ENCODE measurements around the gene HOXC9. TPM values are rescaled to one million over a fixed set of nuclear protein-coding genes. Genes with fewer than 3 reads are reported as not detected.

Gene HOXC9
- total RNA-seq, 2 experiments from 2014 or later, result not detected

DNA sequence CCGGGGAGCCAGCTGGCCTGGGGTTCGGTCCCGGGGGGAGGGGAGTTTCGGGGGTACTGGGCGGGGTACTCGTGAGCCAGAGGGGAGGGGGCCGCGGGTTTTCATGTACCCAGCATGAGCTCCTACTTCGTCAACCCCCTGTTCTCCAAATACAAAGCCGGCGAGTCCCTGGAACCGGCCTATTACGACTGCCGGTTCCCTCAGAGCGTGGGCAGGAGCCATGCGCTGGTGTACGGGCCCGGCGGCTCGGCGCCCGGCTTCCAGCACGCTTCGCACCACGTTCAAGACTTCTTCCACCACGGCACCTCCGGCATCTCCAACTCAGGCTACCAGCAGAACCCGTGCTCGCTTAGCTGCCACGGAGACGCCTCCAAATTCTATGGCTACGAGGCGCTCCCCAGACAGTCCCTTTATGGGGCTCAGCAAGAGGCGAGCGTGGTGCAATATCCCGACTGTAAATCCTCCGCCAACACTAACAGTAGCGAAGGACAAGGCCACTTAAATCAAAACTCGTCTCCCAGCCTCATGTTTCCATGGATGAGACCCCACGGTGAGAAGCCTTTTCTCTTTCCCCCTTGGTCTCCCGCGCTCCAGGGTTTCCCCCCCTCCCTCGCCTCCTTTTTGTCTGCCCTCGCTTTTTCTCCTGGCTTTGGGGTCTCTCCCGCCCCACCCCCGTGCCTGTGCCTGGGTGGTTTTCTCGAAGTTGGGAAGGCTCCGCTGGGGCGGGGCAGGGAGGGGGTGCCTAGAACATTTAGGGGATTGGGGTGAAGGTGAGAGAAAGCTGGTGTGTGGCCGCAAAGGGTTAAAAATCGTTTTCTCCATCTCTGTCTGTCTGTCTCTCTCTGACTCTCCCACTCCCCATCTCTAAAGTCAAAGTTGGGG is 9.5 kb downstream of the HOXC9 start:
- H3K27me3 Mint-ChIP-seq (ENCODE audit: low read depth), result peaks cover 86% of the 10 kb centered on the region

DNA sequence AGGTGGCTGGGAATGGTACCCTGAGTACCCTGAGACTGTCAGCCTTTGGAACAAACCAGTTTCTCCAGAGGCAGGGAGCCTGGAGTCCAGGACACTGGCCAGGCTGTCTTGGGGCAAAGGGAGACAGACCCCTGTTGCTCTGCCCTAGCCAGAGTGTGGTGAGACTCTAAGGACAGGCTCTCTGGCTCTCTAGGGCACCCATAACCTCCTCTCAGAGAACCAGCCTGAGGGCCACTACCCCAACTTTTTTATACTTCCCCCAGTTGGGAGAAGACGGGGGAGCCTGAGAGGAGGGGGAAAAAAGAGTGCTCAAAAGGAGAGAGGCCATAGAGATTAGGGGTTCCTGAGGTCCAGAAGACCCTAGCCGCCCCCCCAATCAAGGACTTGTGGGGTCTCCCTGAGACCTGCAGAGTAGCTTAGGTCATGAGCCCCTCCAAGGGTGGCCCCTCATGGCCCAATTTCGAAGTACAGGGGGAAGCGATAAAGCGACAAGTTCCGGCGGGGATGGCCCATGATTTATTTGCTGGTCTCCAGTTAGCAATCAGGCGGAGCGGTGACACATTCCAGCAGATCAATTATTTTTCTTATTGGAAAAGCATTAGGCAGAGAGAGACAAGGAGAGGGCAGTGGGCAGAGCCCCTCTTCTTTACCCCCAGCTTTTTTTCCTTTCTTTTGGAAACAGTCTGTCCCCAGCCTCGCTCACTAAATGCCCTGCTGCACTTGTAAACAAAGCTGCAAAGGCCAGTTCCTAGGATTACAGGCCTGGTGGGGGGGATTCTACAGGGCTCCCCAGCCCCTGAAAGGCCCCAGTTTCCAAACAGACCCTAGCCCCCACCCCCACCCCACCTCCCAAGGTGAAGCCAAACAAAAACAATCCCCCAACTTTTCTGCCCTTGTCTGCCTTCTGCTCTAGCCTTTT is 10.4 kb downstream of the HOXC9 start:
- Mint-ChIP-seq H3K9me3 (no peaks in the 10 kb centered on the region), H3K36me3 (ENCODE audit: low read depth) (no peaks in the 10 kb centered on the region), H3K4me1 (ENCODE audit: low read depth) (peaks cover 32% of the 10 kb centered on the region), H3K27me3 (ENCODE audit: low read depth) (peaks cover 87% of the 10 kb centered on the region), H3K4me3 (no peak overlapping the region), H3K27ac (no peak overlapping the region)
- CTCF ChIA-PET, result interaction anchor here (1.0 to 6.5 kb wide), 4 partner anchors 22 to 196 kb away, joined by 3 to 72 read pairs (median 23); partner anchors contain the start of genes HOXC5 and SMUG1
- intact Hi-C loops (cut with micrococcal nuclease), result no loop called here
- DNase-seq, result no peak

More for the DNA sequence above, 9.5 kb downstream of the HOXC9 start:
- Mint-ChIP-seq H3K36me3 (ENCODE audit: low read depth) (no peaks in the 10 kb centered on the region), H3K4me1 (ENCODE audit: low read depth) (peaks cover 27% of the 10 kb centered on the region), H3K27ac (no peak overlapping the region), H3K4me3 (peak overlapping the region; percentile 48), H3K9me3 (no peaks in the 10 kb centered on the region)
- CTCF ChIA-PET, result interaction anchor here (0.7 to 6.8 kb wide), 23 partner anchors 8 to 494 kb away, joined by 3 to 72 read pairs (median 4); partner anchors contain the start of genes HOXC10, HOXC5 and SMUG1
- peak; percentile 34 for DNase-seq
- intact Hi-C loops (cut with micrococcal nuclease), result loop anchor here (1.0 kb wide), 1 partner anchor 8 kb away; no protein-coding TSS in a partner anchor

DNA sequence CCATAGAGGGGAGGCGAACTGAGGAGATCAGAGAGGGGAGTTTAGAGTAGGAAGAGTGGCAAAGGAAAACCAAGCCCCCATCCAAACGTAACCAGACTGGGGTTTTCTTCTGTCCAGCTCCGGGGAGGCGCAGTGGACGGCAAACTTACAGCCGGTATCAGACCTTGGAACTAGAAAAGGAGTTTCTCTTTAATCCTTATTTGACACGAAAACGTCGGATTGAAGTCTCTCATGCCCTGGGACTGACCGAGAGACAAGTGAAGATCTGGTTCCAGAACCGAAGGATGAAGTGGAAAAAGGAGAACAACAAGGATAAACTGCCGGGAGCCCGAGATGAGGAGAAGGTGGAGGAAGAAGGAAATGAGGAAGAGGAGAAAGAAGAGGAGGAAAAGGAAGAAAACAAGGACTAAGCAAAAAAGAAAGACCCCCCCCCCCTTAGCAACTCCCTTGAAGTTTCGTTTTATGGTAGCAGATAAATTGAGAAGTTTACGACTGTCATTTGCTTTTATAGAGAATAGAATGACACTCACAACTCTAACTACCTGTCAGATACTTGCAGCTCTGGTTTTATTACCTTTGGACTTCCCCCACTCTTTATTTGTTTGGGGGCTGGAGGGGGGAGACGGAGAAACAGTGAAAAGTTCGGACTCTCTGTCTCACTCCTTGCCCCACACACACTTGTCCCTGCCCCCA is 11.2 kb downstream of the HOXC9 start:
- H3K4me3 Mint-ChIP-seq, result no peak overlapping the region
- CTCF ChIA-PET, result no interaction called here
- DNase-seq, result no peak

GRCh38 chr12:54011665-54012532 is 11.9 kb downstream of the HOXC9 start:
- H3K4me3 Mint-ChIP-seq, result no peak overlapping the region
- CTCF ChIA-PET, result interaction anchor here (1.4 kb wide), 1 partner anchor 21 kb away, joined by 4 read pairs; the partner anchor contains the start of gene HOXC5
- no peaks in the 10 kb centered on the region for H3K36me3 Mint-ChIP-seq (ENCODE audit: low read depth)
- peaks cover 83% of the 10 kb centered on the region for H3K27me3 Mint-ChIP-seq (ENCODE audit: low read depth)
- H3K27ac Mint-ChIP-seq, result no peak overlapping the region
- H3K4me1 Mint-ChIP-seq (ENCODE audit: low read depth), result peaks cover 21% of the 10 kb centered on the region
- intact Hi-C loops (cut with micrococcal nuclease), result no loop called here
- no peak for DNase-seq
- no peaks in the 10 kb centered on the region for H3K9me3 Mint-ChIP-seq

More for the DNA sequence above, 11.2 kb downstream of the HOXC9 start:
- Mint-ChIP-seq H3K27ac (no peak overlapping the region), H3K9me3 (no peaks in the 10 kb centered on the region), H3K4me1 (ENCODE audit: low read depth) (peaks cover 27% of the 10 kb centered on the region), H3K27me3 (ENCODE audit: low read depth) (peaks cover 88% of the 10 kb centered on the region), H3K36me3 (ENCODE audit: low read depth) (no peaks in the 10 kb centered on the region)
- intact Hi-C loops (cut with micrococcal nuclease), result no loop called here

GRCh38 chr12:54012631-54013409 is 12.9 kb downstream of the HOXC9 start:
- no peaks in the 10 kb centered on the region for H3K36me3 Mint-ChIP-seq (ENCODE audit: low read depth)
- DNase-seq, result no peak
- peaks cover 25% of the 10 kb centered on the region for H3K4me1 Mint-ChIP-seq (ENCODE audit: low read depth)
- CTCF ChIA-PET, result interaction anchor here (1.4 kb wide), 1 partner anchor 20 kb away, joined by 4 read pairs; the partner anchor contains the start of gene HOXC5
- H3K9me3 Mint-ChIP-seq, result no peaks in the 10 kb centered on the region
- no peak overlapping the region for H3K4me3 Mint-ChIP-seq
- H3K27ac Mint-ChIP-seq, result no peak overlapping the region
- H3K27me3 Mint-ChIP-seq (ENCODE audit: low read depth), result peaks cover 83% of the 10 kb centered on the region
- intact Hi-C loops (cut with micrococcal nuclease), result no loop called here

DNA sequence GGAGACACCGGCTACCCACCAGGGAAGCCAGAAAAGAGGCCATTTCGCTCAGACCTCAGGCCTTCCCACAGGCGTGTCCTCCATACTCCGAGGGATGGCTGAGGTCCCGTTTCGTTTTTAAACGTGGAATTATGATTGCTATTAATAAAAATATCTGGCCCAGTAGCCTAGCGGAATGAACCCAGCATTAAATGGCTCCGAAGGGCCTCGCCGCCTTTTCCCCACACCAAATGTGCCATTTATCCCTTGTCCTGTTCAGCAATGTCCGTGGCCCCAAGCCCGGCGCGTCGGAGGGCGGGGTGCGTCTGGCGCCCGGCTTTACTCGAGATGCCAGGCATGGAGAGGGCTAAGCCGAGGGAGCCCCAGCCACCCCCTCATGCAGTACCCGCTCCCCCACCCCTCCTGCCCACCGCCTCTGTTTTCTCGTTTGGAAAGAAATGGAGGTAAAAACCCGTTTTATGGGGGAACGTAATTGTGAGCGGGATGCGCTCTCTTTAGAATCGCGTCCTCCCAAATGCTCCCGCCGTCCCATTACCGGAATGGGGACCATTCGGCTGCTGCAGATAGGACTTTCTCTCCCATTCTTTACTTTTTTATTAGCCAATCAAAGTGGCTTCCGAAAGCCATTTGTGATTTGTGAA is 14.5 kb downstream of the HOXC9 start:
- Mint-ChIP-seq H3K36me3 (ENCODE audit: low read depth) (no peaks in the 10 kb centered on the region), H3K4me1 (ENCODE audit: low read depth) (peaks cover 28% of the 10 kb centered on the region), H3K4me3 (no peak overlapping the region), H3K27me3 (ENCODE audit: low read depth) (peaks cover 75% of the 10 kb centered on the region), H3K9me3 (no peaks in the 10 kb centered on the region), H3K27ac (no peak overlapping the region)
- DNase-seq, result no peak
- CTCF ChIA-PET, result no interaction called here
- intact Hi-C loops (cut with micrococcal nuclease), result loop anchor here (5.0 kb wide), 1 partner anchor 353 kb away; no protein-coding TSS in a partner anchor

- H3K27me3 Mint-ChIP-seq (ENCODE audit: low read depth), result peaks cover 75% of the 10 kb centered on the region
- no peak overlapping the region for H3K4me3 Mint-ChIP-seq
- peaks cover 28% of the 10 kb centered on the region for H3K4me1 Mint-ChIP-seq (ENCODE audit: low read depth)
- H3K9me3 Mint-ChIP-seq, result no peaks in the 10 kb centered on the region
- intact Hi-C loops (cut with micrococcal nuclease), result loop anchor here (5.0 kb wide), 1 partner anchor 352 kb away; no protein-coding TSS in a partner anchor
- H3K36me3 Mint-ChIP-seq (ENCODE audit: low read depth), result no peaks in the 10 kb centered on the region
- no peak for DNase-seq
- CTCF ChIA-PET, result interaction anchor here (0.8 to 1.5 kb wide), 2 partner anchors 17 to 186 kb away, joined by 3 to 9 read pairs; partner anchors contain the start of gene HOXC5
- H3K27ac Mint-ChIP-seq, result no peak overlapping the region
Observed at GRCh38 chr12:54015018-54015931, 15.3 kb downstream of the HOXC9 start.

GRCh38 chr12:54016051-54016450 is 16.1 kb downstream of the HOXC9 start:
- Mint-ChIP-seq H3K4me3 (no peak overlapping the region), H3K27ac (no peak overlapping the region)
- CTCF ChIA-PET, result interaction anchor here (0.6 to 2.4 kb wide), 6 partner anchors 11 to 199 kb away, joined by 3 to 12 read pairs (median 5); partner anchors contain the start of gene HOXC5

GRCh38 chr12:54016478-54016964 is 16.6 kb downstream of the HOXC9 start:
- H3K27me3 Mint-ChIP-seq (ENCODE audit: low read depth), result peaks cover 75% of the 10 kb centered on the region

More at GRCh38 chr12:54016051-54016450, 16.1 kb downstream of the HOXC9 start:
- DNase-seq, result no peak
- H3K4me1 Mint-ChIP-seq (ENCODE audit: low read depth), result peaks cover 27% of the 10 kb centered on the region
- H3K36me3 Mint-ChIP-seq (ENCODE audit: low read depth), result no peaks in the 10 kb centered on the region
- H3K27me3 Mint-ChIP-seq (ENCODE audit: low read depth), result peaks cover 76% of the 10 kb centered on the region
- H3K9me3 Mint-ChIP-seq, result no peaks in the 10 kb centered on the region
- intact Hi-C loops (cut with micrococcal nuclease), result loop anchor here (5.0 kb wide), 1 partner anchor 351 kb away; no protein-coding TSS in a partner anchor

More at GRCh38 chr12:54016478-54016964, 16.6 kb downstream of the HOXC9 start:
- H3K4me1 Mint-ChIP-seq (ENCODE audit: low read depth), result peaks cover 24% of the 10 kb centered on the region
- H3K4me3 Mint-ChIP-seq, result no peak overlapping the region
- no peak overlapping the region for H3K27ac Mint-ChIP-seq
- CTCF ChIA-PET, result interaction anchor here (0.6 to 2.4 kb wide), 6 partner anchors 11 to 199 kb away, joined by 3 to 12 read pairs (median 5); partner anchors contain the start of gene HOXC5
- H3K36me3 Mint-ChIP-seq (ENCODE audit: low read depth), result no peaks in the 10 kb centered on the region
- intact Hi-C loops (cut with micrococcal nuclease), result loop anchor here (5.0 kb wide), 1 partner anchor 351 kb away; no protein-coding TSS in a partner anchor
- no peaks in the 10 kb centered on the region for H3K9me3 Mint-ChIP-seq
- no peak for DNase-seq
